GM12873 (cell line): ENCODE results near the gene ELF1.
A peak's percentile ranks its signal among the peaks of the same experiment; 100 is the strongest.

Experiments
- TF ChIP-seq, protein P1 (sequence below): IDR thresholded peaks from 2 replicates; pipeline ENCODE4 v1.5.1; 2012; ENCODE audit warnings: low read depth, mild to moderate bottlenecking, moderate library complexity, low read length, control low read depth; ENCODE audit not compliant: insufficient read depth; ENCODE audit errors: missing control alignments

ELF1 gene

DNA sequence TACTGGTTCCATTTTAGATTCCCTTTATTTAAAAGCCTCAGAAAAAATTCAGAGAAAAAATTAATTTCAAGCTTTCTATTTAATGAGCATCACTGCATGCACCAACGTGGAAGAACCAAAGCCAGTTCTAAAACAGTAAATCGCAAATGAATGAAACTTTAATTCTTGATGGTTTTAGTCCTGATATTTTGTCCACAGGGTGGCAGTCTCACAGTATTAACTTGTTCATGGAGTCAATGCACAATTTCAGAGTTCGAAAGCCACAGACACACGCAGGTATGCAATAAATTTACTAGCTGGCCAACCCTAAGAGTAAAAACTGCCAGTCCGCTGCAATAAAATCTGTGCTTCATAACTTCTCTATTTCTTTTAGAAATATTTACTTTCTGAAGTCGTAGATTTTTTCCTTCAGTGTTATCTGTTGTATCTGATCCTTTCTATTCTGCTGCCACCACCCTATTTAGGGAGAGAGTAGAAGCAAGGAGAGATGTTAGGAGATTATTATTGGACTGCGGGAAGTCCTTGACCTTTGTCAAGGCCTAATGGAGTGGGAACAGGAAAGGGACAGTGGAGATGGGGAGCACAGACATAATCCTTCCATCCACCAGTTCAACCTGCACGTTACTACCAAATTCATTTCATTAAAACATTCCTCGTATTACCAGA, 35.2 kb upstream of the ELF1 start:
- TF ChIP-seq, protein P1, sequence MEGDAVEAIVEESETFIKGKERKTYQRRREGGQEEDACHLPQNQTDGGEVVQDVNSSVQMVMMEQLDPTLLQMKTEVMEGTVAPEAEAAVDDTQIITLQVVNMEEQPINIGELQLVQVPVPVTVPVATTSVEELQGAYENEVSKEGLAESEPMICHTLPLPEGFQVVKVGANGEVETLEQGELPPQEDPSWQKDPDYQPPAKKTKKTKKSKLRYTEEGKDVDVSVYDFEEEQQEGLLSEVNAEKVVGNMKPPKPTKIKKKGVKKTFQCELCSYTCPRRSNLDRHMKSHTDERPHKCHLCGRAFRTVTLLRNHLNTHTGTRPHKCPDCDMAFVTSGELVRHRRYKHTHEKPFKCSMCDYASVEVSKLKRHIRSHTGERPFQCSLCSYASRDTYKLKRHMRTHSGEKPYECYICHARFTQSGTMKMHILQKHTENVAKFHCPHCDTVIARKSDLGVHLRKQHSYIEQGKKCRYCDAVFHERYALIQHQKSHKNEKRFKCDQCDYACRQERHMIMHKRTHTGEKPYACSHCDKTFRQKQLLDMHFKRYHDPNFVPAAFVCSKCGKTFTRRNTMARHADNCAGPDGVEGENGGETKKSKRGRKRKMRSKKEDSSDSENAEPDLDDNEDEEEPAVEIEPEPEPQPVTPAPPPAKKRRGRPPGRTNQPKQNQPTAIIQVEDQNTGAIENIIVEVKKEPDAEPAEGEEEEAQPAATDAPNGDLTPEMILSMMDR = peak; percentile 54

DNA sequence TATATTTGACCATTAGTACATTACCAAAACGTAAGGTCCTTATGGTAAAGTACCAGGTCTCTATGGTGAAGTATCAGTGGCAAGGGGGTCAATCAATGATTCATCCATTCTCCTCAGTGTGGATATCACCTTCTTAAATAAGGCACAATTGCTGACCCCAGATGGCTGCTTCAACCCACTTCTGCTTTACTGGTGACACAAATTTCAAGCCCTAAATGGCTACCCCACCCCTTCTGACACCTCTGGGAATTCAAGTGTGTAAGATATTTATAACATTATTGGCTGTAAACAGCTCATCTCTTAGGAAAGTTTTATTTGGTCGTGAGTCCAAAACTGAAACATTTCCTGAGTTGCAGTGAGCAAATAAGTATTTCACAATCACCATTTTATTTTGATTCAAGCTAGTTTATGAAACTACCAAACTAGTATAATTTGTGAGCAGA, 34.3 kb upstream of the ELF1 start:
- TF ChIP-seq, protein P1 = no peak

GRCh38 chr13:41052441-41052840, 33.3 kb upstream of the ELF1 start:
- TF ChIP-seq, protein P1 = no peak

GRCh38 chr13:41049480-41050440, 30.6 kb upstream of the ELF1 start:
- TF ChIP-seq, protein P1 = no peak

DNA sequence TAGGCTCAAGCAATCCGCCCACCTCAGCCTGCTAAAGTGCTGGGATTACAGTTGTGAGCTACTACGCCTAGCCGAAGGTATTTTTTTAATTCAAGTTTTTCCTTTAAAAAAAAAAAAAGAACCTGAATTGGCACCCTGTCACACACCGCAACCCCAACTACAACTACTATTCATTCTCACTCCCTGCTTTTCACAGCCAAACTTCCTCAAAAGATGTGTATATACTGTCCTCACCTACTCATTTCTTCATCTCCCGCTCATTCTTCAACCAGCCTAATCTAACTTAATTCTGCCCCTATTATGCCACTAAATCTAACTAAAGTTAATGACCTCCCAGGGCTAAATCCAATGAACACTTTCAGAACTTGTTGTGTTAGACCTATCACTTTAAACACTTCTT, 29.5 kb upstream of the ELF1 start:
- TF ChIP-seq, protein P1 = no peak

DNA sequence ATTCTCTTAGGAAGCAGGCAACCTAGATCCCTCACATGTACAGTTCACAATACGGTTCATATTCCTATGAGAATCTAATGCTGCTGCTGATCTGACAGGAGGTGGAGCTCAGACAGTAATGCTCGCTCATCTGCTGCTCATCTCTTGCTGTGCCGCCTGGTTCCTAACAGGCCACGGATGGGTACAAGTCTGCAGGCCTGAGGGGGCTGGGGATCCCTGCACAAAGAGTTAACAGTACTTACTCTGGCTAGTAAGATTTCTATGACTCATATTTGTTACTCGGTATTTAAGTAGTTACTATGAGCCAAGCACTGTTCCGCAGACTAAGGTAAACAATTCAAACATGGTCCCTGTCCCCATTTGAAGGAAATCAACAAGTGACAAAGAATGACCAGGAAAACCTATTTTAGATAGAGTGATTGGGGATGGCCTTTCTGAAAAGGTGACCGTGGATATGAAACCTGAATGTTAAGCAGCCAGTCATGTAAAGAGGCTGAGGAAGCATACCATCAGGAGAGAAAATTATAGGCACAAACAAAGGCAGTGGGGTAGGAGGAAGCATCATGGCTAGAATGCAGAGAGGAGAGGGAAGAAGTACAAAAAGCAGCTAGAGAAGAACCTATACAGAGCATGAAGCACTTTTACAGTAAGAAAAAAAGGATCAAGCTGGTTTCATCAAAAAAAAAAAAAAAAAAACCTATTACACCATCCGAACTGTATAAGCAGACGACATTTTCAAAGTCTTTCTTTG, 21.6 kb upstream of the ELF1 start:
- TF ChIP-seq, protein P1 = no peak
